Bronchial epithelial cell (primary cell): ENCODE data around the gene HADH. TPM values are rescaled to one million over a fixed set of nuclear protein-coding genes. Genes with fewer than 3 reads are reported as not detected.
"Not testable (repeated sequence)": the region's sequence is repeated elsewhere in the genome, so short reads cannot be mapped to it uniquely, and the experiment has no call there.

ENCODE experiments used
- DNase-seq: peaks from one replicate; pipeline ENCODE4 v3.0.0-alpha.2; 2010; ENCODE audit warnings: low read depth
- FAIRE-seq: peaks from 2 replicates; lab custom pipeline; 2011; peaks lifted over from hg19 to GRCh38; lab: Jason Lieb, UNC
- H3K27me3 ChIP-seq: 2 replicates; pipeline ENCODE4 v1.5.1; 2011; ENCODE audit warnings: low read length; ENCODE audit not compliant: control insufficient read depth, insufficient read depth
- H3K36me3 ChIP-seq: 2 replicates; pipeline ENCODE4 v1.5.1; 2011; ENCODE audit warnings: low read length; ENCODE audit not compliant: control insufficient read depth, insufficient read depth
- H3K4me3 ChIP-seq: 2 replicates; pipeline ENCODE4 v1.5.1; 2011; ENCODE audit warnings: mild to moderate bottlenecking, low read depth, low read length, control low read depth
- total RNA-seq: library from RNA; depleted of rRNA; stranded (reverse); fragments of >200 nt; gene quantifications from 2 replicates; pipeline ENCODE4 v1.2.1, GENCODE V29; 2014
- TF ChIP-seq, protein P1 (sequence below): IDR thresholded peaks from 2 replicates; pipeline ENCODE4 v1.5.1; 2011; ENCODE audit warnings: mild to moderate bottlenecking, moderate library complexity, low read length, control low read depth, inconsistent platforms; ENCODE audit not compliant: insufficient read depth, severe bottlenecking

HADH gene
- total RNA-seq, 1 donor from 2014 or later = 7.1 TPM

- no peaks in the 10 kb centered on the region for H3K27me3 ChIP-seq
- FAIRE-seq (no peak), DNase-seq (no peak)
- TF ChIP-seq, protein P1, sequence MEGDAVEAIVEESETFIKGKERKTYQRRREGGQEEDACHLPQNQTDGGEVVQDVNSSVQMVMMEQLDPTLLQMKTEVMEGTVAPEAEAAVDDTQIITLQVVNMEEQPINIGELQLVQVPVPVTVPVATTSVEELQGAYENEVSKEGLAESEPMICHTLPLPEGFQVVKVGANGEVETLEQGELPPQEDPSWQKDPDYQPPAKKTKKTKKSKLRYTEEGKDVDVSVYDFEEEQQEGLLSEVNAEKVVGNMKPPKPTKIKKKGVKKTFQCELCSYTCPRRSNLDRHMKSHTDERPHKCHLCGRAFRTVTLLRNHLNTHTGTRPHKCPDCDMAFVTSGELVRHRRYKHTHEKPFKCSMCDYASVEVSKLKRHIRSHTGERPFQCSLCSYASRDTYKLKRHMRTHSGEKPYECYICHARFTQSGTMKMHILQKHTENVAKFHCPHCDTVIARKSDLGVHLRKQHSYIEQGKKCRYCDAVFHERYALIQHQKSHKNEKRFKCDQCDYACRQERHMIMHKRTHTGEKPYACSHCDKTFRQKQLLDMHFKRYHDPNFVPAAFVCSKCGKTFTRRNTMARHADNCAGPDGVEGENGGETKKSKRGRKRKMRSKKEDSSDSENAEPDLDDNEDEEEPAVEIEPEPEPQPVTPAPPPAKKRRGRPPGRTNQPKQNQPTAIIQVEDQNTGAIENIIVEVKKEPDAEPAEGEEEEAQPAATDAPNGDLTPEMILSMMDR = no peak
- peaks cover 1% of the 10 kb centered on the region for H3K36me3 ChIP-seq
- H3K4me3 ChIP-seq = no peak overlapping the region
Observed at GRCh38 chr4:108006361-108006760, 16.7 kb downstream of the HADH start.

GRCh38 chr4:108007984-108008383, 18.3 kb downstream of the HADH start:
- DNase-seq = no peak
- no peak for FAIRE-seq
- H3K36me3 ChIP-seq = peaks cover 1% of the 10 kb centered on the region
- H3K4me3 ChIP-seq = no peak overlapping the region
- TF ChIP-seq, protein P1 = no peak
- no peaks in the 10 kb centered on the region for H3K27me3 ChIP-seq

DNA sequence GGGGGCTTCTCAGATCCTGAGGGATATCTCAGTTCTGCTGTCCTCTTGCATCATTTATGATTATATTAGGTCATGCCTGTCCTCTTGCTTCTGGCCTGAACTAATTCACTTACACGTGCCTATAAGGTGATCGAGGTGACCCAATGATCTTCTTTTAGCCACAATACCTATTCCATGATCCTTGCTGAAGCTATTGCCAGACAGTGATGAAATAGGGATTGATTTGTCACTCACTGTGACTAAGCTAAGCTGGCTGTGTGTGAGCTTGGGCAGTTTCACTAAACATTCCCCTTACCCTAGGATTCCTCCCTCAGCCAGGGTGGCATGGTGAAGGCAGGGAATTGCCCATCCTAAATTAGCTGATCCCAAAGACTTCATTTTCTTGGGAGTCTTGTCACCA, 19.0 kb downstream of the HADH start:
- DNase-seq (peak; percentile 88), FAIRE-seq (peak; percentile 76)
- TF ChIP-seq, protein P1 = no peak
- H3K27me3 ChIP-seq = no peaks in the 10 kb centered on the region
- H3K36me3 ChIP-seq = peaks cover 1% of the 10 kb centered on the region
- H3K4me3 ChIP-seq = no peak overlapping the region

DNA sequence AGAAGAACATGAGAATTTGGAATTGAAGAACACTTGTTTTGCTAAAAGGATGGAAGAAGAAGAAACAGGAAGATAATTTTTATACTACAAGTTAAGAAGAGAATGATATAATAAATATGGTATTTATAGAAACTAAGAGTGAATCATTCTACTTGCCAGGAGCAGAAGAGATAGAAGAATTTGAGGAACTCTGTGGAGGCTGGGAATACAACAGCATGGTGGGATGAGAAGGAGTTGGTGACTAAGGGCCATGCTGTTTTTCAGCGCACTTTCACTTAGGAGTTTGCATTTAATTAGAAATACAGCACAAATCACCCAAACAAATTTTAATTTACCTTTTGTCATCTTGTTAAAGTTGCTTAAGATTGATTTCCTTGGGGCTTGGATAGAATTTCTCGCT, 20.5 kb downstream of the HADH start:
- FAIRE-seq (no peak), DNase-seq (peak; percentile 69)
- Histone ChIP-seq H3K27me3 (no peaks in the 10 kb centered on the region), H3K4me3 (no peak overlapping the region), H3K36me3 (peaks cover 3% of the 10 kb centered on the region)
- TF ChIP-seq, protein P1 = no peak

DNA sequence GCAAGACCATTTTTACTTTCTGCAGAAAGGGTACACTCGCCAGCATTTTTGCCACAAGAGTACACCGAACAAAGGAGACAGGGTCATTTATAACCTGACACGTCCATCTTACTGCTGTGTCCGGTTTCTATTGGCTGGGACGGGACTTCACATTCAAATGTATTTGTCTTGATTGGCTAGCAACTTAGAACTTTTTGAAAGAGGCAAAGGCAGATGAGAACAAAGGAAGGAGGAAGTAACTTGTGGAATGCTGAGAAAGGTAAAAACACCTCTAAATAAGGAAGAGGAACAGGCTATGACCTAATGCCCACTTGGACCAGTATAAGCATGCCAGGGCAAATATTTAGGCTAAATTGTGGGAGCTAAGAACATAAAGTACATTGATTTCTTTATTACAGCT, 22.7 kb downstream of the HADH start:
- peak; percentile 64 for DNase-seq
- not testable (repeated sequence) for FAIRE-seq, H3K36me3 ChIP-seq, H3K4me3 ChIP-seq, H3K27me3 ChIP-seq

- peaks cover 7% of the 10 kb centered on the region for H3K36me3 ChIP-seq
- FAIRE-seq = no peak
- H3K4me3 ChIP-seq = no peak overlapping the region
- TF ChIP-seq, protein P1 = no peak
- DNase-seq = no peak
- H3K27me3 ChIP-seq = no peaks in the 10 kb centered on the region
Observed at GRCh38 chr4:108013327-108013726, 23.6 kb downstream of the HADH start.
